ENCODE results near the gene FYN.
A peak's percentile ranks its signal among the peaks of the same experiment; 100 is the strongest.

The FYN gene

DNA sequence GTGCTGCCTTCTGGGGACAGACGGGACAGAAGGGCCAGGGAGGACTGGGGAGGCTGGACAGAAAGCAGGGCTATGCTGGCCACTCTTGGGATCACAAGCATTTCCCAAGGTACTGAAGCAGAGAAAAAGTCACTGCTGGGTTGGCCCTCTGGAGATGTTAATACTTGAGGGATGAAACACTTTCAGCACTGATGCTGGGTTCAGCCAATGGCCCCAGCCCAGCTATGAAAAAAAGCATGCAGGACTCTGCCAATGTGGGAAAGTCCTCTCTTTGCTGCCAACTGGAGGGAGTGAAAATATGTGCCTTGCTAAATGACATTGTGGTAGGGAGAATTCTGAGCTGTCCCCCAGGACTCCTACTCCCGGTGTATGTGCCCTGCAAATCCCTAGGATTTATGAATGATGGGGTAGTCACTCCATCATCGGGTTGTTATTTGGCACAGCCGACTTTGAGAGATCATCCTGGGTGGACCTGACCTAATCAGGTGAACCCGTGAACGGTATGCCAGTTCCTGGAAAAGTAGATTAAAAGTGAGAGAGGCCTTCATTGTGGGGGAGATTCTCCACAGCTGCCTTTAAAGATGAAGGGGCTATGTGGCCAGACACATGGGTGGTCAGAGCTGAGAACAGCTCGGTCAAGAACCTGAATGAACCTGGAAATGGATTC lies 147.7 kb downstream of the FYN start:
- no peak for TF ChIP-seq NFIC (IDR thresholded peaks at IDR 0.05)
- TF ChIP-seq MAX (IDR thresholded peaks at IDR 0.05) = no peak
- no peak for TF ChIP-seq USF1 (IDR thresholded peaks at IDR 0.05)

- no peak for TF ChIP-seq USF1 (IDR thresholded peaks at IDR 0.05)
- TF ChIP-seq MAX (IDR thresholded peaks at IDR 0.05) = no peak
- no peak for TF ChIP-seq CREB1 (IDR thresholded peaks at IDR 0.05; ENCODE audit: low read depth)
- no peak for TF ChIP-seq FOXM1 (IDR thresholded peaks at IDR 0.05; ENCODE audit: borderline replicate concordance, low read depth)
- no peak for TF ChIP-seq YY1 (IDR thresholded peaks at IDR 0.05; ENCODE audit: low read depth)
- no peak for TF ChIP-seq NFIC (IDR thresholded peaks at IDR 0.05)
- TF ChIP-seq EGR1 (IDR thresholded peaks at IDR 0.05) = no peak
- TF ChIP-seq TCF12 (IDR thresholded peaks at IDR 0.05; ENCODE audit: low read depth) = no peak
- no peak for TF ChIP-seq CEBPB (IDR thresholded peaks at IDR 0.05)
Measured at GRCh38 chr6:111724505-111724904, 148.7 kb downstream of the FYN start.

- no peak for TF ChIP-seq CREB1 (IDR thresholded peaks at IDR 0.05; ENCODE audit: low read depth)
- no peak for TF ChIP-seq MAX (IDR thresholded peaks at IDR 0.05)
- TF ChIP-seq YY1 (IDR thresholded peaks at IDR 0.05; ENCODE audit: low read depth) = no peak
- TF ChIP-seq TEAD4 (IDR thresholded peaks at IDR 0.05) = no peak
- no peak for TF ChIP-seq TAF1 (IDR thresholded peaks at IDR 0.05; ENCODE audit: low read depth)
- TF ChIP-seq EGR1 (IDR thresholded peaks at IDR 0.05) = no peak
- no peak for TF ChIP-seq EP300 (IDR thresholded peaks at IDR 0.05; ENCODE audit: borderline replicate concordance)
- no peak for TF ChIP-seq FOXM1 (IDR thresholded peaks at IDR 0.05; ENCODE audit: borderline replicate concordance, low read depth)
Measured at GRCh38 chr6:111724039-111724438, 149.2 kb downstream of the FYN start.

DNA sequence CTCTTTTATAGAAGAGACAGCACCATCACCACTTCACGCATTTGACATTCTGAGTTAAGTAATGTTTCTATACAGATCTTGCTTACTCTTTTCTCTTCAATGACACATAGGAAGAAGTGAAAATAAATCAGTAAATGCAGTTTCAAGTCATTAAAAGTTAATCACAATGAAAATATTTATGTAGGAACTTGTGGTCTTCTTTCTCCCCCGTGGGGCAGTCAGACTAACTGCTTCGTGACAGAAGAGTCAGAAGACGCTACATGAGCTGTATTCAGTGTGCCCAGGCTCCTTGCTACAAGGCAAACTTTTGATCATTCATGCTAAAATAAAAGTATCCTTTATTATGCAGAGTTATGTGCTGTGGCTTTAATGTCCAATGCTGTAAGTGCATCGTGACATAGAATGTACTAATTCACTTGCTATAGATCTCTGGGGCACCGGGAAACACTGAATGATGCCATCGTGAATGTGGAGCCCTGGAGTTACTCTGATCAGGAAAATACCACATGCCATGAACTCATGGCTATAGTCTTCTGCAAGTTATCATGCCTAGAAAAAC lies 149.8 kb downstream of the FYN start:
- TF ChIP-seq YY1 (IDR thresholded peaks at IDR 0.05; ENCODE audit: low read depth) (no peak), ZBTB7A (IDR thresholded peaks at IDR 0.05; ENCODE audit: low read depth) (no peak), USF1 (IDR thresholded peaks at IDR 0.05) (no peak), CREB1 (IDR thresholded peaks at IDR 0.05; ENCODE audit: low read depth) (no peak), MAX (IDR thresholded peaks at IDR 0.05) (no peak), TAF1 (IDR thresholded peaks at IDR 0.05; ENCODE audit: low read depth) (no peak), RAD21 (IDR thresholded peaks at IDR 0.05; ENCODE audit: low read depth) (no peak), TEAD4 (IDR thresholded peaks at IDR 0.05) (no peak), CEBPB (IDR thresholded peaks at IDR 0.05) (no peak), FOXM1 (IDR thresholded peaks at IDR 0.05; ENCODE audit: borderline replicate concordance, low read depth) (no peak)

GRCh38 chr6:111722179-111722731 lies 151.0 kb downstream of the FYN start:
- TF ChIP-seq TCF12 (IDR thresholded peaks at IDR 0.05; ENCODE audit: low read depth) (no peak), CEBPB (IDR thresholded peaks at IDR 0.05) (peak; percentile 87)

- TF ChIP-seq CEBPB (IDR thresholded peaks at IDR 0.05) (no peak), NFIC (IDR thresholded peaks at IDR 0.05) (no peak), RAD21 (IDR thresholded peaks at IDR 0.05; ENCODE audit: low read depth) (peak; percentile 59), USF1 (IDR thresholded peaks at IDR 0.05) (no peak), EP300 (IDR thresholded peaks at IDR 0.05; ENCODE audit: borderline replicate concordance) (no peak), ZBTB7A (IDR thresholded peaks at IDR 0.05; ENCODE audit: low read depth) (no peak)
Measured at GRCh38 chr6:111721753-111722154, 151.5 kb downstream of the FYN start.

GRCh38 chr6:111720931-111721496 lies 152.2 kb downstream of the FYN start:
- TF ChIP-seq TAF1 (IDR thresholded peaks at IDR 0.05; ENCODE audit: low read depth) (no peak), EGR1 (IDR thresholded peaks at IDR 0.05) (no peak), REST (IDR thresholded peaks at IDR 0.05; ENCODE audit: low read depth) (no peak), RAD21 (IDR thresholded peaks at IDR 0.05; ENCODE audit: low read depth) (no peak), EP300 (IDR thresholded peaks at IDR 0.05; ENCODE audit: borderline replicate concordance) (no peak), FOXM1 (IDR thresholded peaks at IDR 0.05; ENCODE audit: borderline replicate concordance, low read depth) (no peak), MAX (IDR thresholded peaks at IDR 0.05) (no peak), USF1 (IDR thresholded peaks at IDR 0.05) (no peak)

Measured in Ishikawa (cell line).